Gastrocnemius medialis (tissue), 4 donors: ENCODE measurements around the gene PODNL1. TPM values are rescaled to one million over a fixed set of nuclear protein-coding genes. Genes with fewer than 3 reads are reported as not detected.

Source experiments
- ATAC-seq, 2 donors: fragments of 150-250 bp; one replicate each; pipeline ENCODE4 v1.9.1; 2016
- DNase-seq, 2 donors: peaks; one replicate each; pipeline ENCODE4 v3.0.0-alpha.2; 2019
- H3K27ac ChIP-seq, 4 donors: fragments of 200-600 bp; sonication (generic); 1 replicate in 1 of 4; 2 replicates in 3 of 4; pipeline ENCODE4 v1.5.1; 2016 to 2018; ENCODE audit warnings: mild to moderate bottlenecking in 2 of 4, moderate library complexity in 1 of 4
- H3K27me3 ChIP-seq, 3 donors: fragments of 200-600 bp; sonication (generic) in 2 of 3; 1 replicate in 1 of 3; 2 replicates in 2 of 3; pipeline versions ENCODE4 v1.5.1 to v1.6.0; 2016 to 2019; ENCODE audit warnings: mild to moderate bottlenecking in 1 of 3, moderate library complexity in 1 of 3
- H3K36me3 ChIP-seq, 2 donors: fragments of 200-600 bp; sonication (generic) in 1 of 2; one replicate each; pipeline ENCODE4 v1.5.1; 2017 to 2018
- H3K4me1 ChIP-seq, 2 donors: fragments of 200-600 bp; sonication (generic) in 1 of 2; one replicate each; pipeline ENCODE4 v1.5.1; 2016 to 2017; ENCODE audit warnings: mild to moderate bottlenecking in 2 of 2
- H3K4me3 ChIP-seq, 4 donors: fragments of 200-600 bp; sonication (generic) in 3 of 4; 1 replicate in 1 of 4; 2 replicates in 3 of 4; pipeline ENCODE4 v1.5.1; 2016 to 2019; ENCODE audit warnings: mild to moderate bottlenecking in 2 of 4
- H3K9me3 ChIP-seq, 3 donors: fragments of 200-600 bp; sonication (generic) in 2 of 3; 1 replicate in 1 of 3; 2 replicates in 2 of 3; pipeline ENCODE4 v1.5.1; 2016 to 2019
- CTCF ChIP-seq, 5 experiments: fragments of 450-650 bp in 3 of 5; fragments of 200-600 bp in 2 of 5; sonication (generic) in 2 of 5; IDR thresholded peaks in 4 of 5; conservative IDR thresholded peaks in 1 of 5; 1 replicate in 4 of 5; 2 replicates in 1 of 5; pipeline ENCODE4 v1.5.1; 2016 to 2019; ENCODE audit warnings: antibody characterized with exemption in 5 of 5, mild to moderate bottlenecking in 3 of 5, moderate library complexity in 3 of 5
- POLR2A ChIP-seq, 2 donors: fragments of 450-650 bp; IDR thresholded peaks; one replicate each; pipeline ENCODE4 v1.6.1; 2017; ENCODE audit warnings: antibody characterized with exemption in 2 of 2, mild to moderate bottlenecking in 2 of 2, moderate library complexity in 2 of 2
- in situ Hi-C, 4 donors: fragments of 200-750 bp; cut with MboI; loops; one replicate each; pipeline versions ENCODE4 v1.15.0 to v1.8.0; 2017; ENCODE audit warnings: low sequenced_read_pairs in 4 of 4
- intact Hi-C: fragments of 100-400 bp; cut with DNase I; formaldehyde crosslinking; loops from one replicate; pipeline ENCODE4 v1.15.1; 2023; ENCODE audit warnings: low total_unique reads
- total RNA-seq, 4 donors: library from RNA; depleted of rRNA; stranded (reverse); fragments of >200 nt; gene quantifications; one replicate each; pipeline versions ENCODE4 v1.1.0 to v1.2.3, GENCODE V29; 2016

Gene PODNL1
- under 1 TPM in 2 of 4 donors, not detected in 2; 0.55 to 0.61 TPM for total RNA-seq

- Histone ChIP-seq H3K4me3 (no peak within 1 kb of the TSS), H3K27ac (no peak within 1 kb of the TSS), H3K36me3 (no peaks in the 10 kb centered on the region), H3K27me3 (peaks cover 7 to 15% (median 11%) of the 10 kb centered on the region in 3 donors), H3K4me1 (no peaks in the 10 kb centered on the region), H3K9me3 (no peaks in the 10 kb centered on the region)
- TF ChIP-seq CTCF (IDR thresholded peaks at IDR 0.05 in 4 of 5, conservative IDR thresholded peaks at IDR 0.05 in 1 of 5), result no peak
- TF ChIP-seq POLR2A (IDR thresholded peaks at IDR 0.05), result no peak
- in situ Hi-C loops, result no loop called here
- intact Hi-C loops, result no loop called here
- no peak for ATAC-seq
- DNase-seq, result no peak
Measured at GRCh38 chr19:13938301-13939064, at the start of gene PODNL1. PODNL1 (minus strand) TSS chr19:13938417; CDS start chr19:13938181, 236 bp downstream.

GRCh38 chr19:13987101-13987890, 49.1 kb upstream of the PODNL1 start:
- peak; percentile 93 to 98 for DNase-seq

GRCh38 chr19:13986348-13986904, 48.2 kb upstream of the PODNL1 start:
- Histone ChIP-seq H3K4me3 (peak overlapping the region in 3 of 4 donors; percentile 15 to 47 (median 39)), H3K4me1 (peaks cover 35 to 37% of the 10 kb centered on the region in 2 donors), H3K9me3 (no peaks in the 10 kb centered on the region), H3K27me3 (no peaks in the 10 kb centered on the region), H3K27ac (peak overlapping the region; percentile 85 to 97 (median 90)), H3K36me3 (no peaks in the 10 kb centered on the region)
- ATAC-seq (peak; percentile 4 to 9), DNase-seq (peak; percentile 65 to 74)
- in situ Hi-C loops (no loop called here), intact Hi-C loops (no loop called here)
- TF ChIP-seq CTCF (IDR thresholded peaks at IDR 0.05 in 4 of 5, conservative IDR thresholded peaks at IDR 0.05 in 1 of 5) (no peak), POLR2A (IDR thresholded peaks at IDR 0.05) (no peak)

More at GRCh38 chr19:13987101-13987890, 49.1 kb upstream of the PODNL1 start:
- intact Hi-C loops, result loop anchor here (1.0 kb wide), 1 partner anchor 30 kb away; no protein-coding TSS in a partner anchor
- TF ChIP-seq POLR2A (IDR thresholded peaks at IDR 0.05), result peak; percentile 14 to 40
- TF ChIP-seq CTCF (IDR thresholded peaks at IDR 0.05 in 4 of 5, conservative IDR thresholded peaks at IDR 0.05 in 1 of 5), result no peak
- peak; percentile 86 to 88 for ATAC-seq
- Histone ChIP-seq H3K27me3 (no peaks in the 10 kb centered on the region), H3K27ac (peak overlapping the region; percentile 85 to 97 (median 90)), H3K9me3 (no peaks in the 10 kb centered on the region), H3K36me3 (no peaks in the 10 kb centered on the region), H3K4me1 (peaks cover 35 to 37% of the 10 kb centered on the region in 2 donors), H3K4me3 (peak overlapping the region; percentile 14 to 47 (median 27))
- in situ Hi-C loops, result no loop called here

GRCh38 chr19:13985771-13986347, 47.6 kb upstream of the PODNL1 start:
- TF ChIP-seq CTCF (IDR thresholded peaks at IDR 0.05 in 4 of 5, conservative IDR thresholded peaks at IDR 0.05 in 1 of 5), result no peak
- TF ChIP-seq POLR2A (IDR thresholded peaks at IDR 0.05), result no peak
- Histone ChIP-seq H3K4me3 (peak overlapping the region in 1 of 4 donors; percentile 15), H3K4me1 (peaks cover 35 to 39% of the 10 kb centered on the region in 2 donors), H3K9me3 (no peaks in the 10 kb centered on the region), H3K27ac (peak overlapping the region; percentile 85 to 97 (median 90)), H3K36me3 (no peaks in the 10 kb centered on the region), H3K27me3 (no peaks in the 10 kb centered on the region)
- no peak for DNase-seq
- in situ Hi-C loops (no loop called here), intact Hi-C loops (no loop called here)
- no peak for ATAC-seq
